Activated CD8-positive, alpha-beta T cell treated with anti-CD3 and anti-CD28 coated beads for 36 hours (primary cell): ENCODE results near the gene OSBPL10. TPM values are rescaled to one million over a fixed set of nuclear protein-coding genes. Genes with fewer than 3 reads are reported as not detected.

ENCODE experiments used
- ATAC-seq: fragments of 200-7000 bp; cut with Tn5 transposase; one replicate; pipeline ENCODE4 v1.10.0; 2021; ENCODE audit warnings: mild to moderate bottlenecking, moderate library complexity
- CTCF ChIA-PET: fragments of 350-600 bp; sonication (Branson Sonifier 250); formaldehyde crosslinking; loops from one replicate; lab custom pipeline; 2021; ENCODE audit warnings: antibody characterized with exemption; lab: Charles Lee
- POLR2A ChIA-PET: fragments of 350-600 bp; sonication (Branson Sonifier 250); formaldehyde crosslinking; loops from one replicate; lab custom pipeline; 2021; ENCODE audit warnings: antibody characterized with exemption; lab: Charles Lee
- DNase-seq: peaks from one replicate; pipeline ENCODE4 v3.0.0-alpha.2; 2020
- H3K27ac Mint-ChIP-seq: one replicate; pipeline ENCODE4 v1.8.0; 2021; ENCODE audit warnings: mild to moderate bottlenecking, mixed read lengths
- H3K27me3 Mint-ChIP-seq: one replicate; pipeline ENCODE4 v1.8.0; 2021; ENCODE audit warnings: mixed read lengths
- H3K36me3 Mint-ChIP-seq: one replicate; pipeline ENCODE4 v1.8.0; 2021; ENCODE audit warnings: low read depth, mixed read lengths
- H3K4me1 Mint-ChIP-seq: one replicate; pipeline ENCODE4 v1.8.0; 2021; ENCODE audit warnings: low read depth, mixed read lengths
- H3K4me3 Mint-ChIP-seq: one replicate; pipeline ENCODE4 v1.8.0; 2021; ENCODE audit warnings: mild to moderate bottlenecking, moderate library complexity, mixed read lengths
- H3K9me3 Mint-ChIP-seq: one replicate; pipeline ENCODE4 v1.8.0; 2021; ENCODE audit warnings: mixed read lengths
- CTCF ChIP-seq: fragments of 200-600 bp; IDR thresholded peaks from one replicate; pipeline ENCODE4 v1.8.0; 2022; ENCODE audit warnings: antibody characterized with exemption, mild to moderate bottlenecking
- intact Hi-C: fragments of 100-400 bp; cut with micrococcal nuclease; formaldehyde crosslinking; loops from one replicate; pipeline ENCODE4 v1.10.0; 2022
- total RNA-seq, 2 experiments: library from RNA; stranded (reverse); gene quantifications; one replicate each; pipeline ENCODE4 v1.2.3, GENCODE V29; 2021

Gene OSBPL10
- total RNA-seq, 2 experiments from 2014 or later = 1.9 to 2.1 TPM

- no peak overlapping the region for H3K4me3 Mint-ChIP-seq
- intact Hi-C loops = no loop called here
- ChIA-PET POLR2A (interaction anchor here (0.7 kb wide), 1 partner anchor 301 kb away, joined by 3 read pairs; no protein-coding TSS in a partner anchor), CTCF (no interaction called here)
- no peak overlapping the region for H3K27ac Mint-ChIP-seq
- TF ChIP-seq CTCF = no peak
- H3K4me1 Mint-ChIP-seq = peaks cover 8% of the 10 kb centered on the region
- ATAC-seq = no peak
- H3K9me3 Mint-ChIP-seq = no peaks in the 10 kb centered on the region
- H3K27me3 Mint-ChIP-seq = no peaks in the 10 kb centered on the region
- H3K36me3 Mint-ChIP-seq = no peaks in the 10 kb centered on the region
- no peak for DNase-seq
These were observed 153.1 kb downstream of the OSBPL10 start for GRCh38 chr3:31828007-31828406.

DNA sequence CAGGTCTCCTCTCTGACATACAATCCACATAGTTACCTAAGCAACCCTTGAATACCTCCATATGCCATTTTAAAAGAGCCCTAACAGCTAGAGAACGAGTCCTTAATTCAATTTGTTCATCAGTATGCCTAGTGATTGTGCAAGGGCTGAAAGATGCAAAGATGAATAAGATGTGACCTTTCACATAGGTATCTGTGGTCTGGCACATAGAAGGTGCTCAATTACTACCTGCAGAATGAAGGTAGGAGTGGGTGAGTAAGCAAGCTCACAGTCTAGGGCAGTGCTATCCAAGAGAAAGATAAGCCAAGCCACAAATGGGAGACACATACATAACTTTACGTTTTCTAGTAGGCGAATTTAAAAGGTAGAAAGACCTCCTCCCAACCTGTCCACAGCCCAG is 157.9 kb downstream of the OSBPL10 start:
- Mint-ChIP-seq H3K9me3 (no peaks in the 10 kb centered on the region), H3K4me3 (no peak overlapping the region), H3K36me3 (no peaks in the 10 kb centered on the region), H3K4me1 (no peaks in the 10 kb centered on the region), H3K27me3 (no peaks in the 10 kb centered on the region), H3K27ac (no peak overlapping the region)
- CTCF ChIA-PET = no interaction called here
- POLR2A ChIA-PET = no interaction called here
- DNase-seq = no peak
- intact Hi-C loops = no loop called here
- no peak for ATAC-seq
- no peak for TF ChIP-seq CTCF

DNA sequence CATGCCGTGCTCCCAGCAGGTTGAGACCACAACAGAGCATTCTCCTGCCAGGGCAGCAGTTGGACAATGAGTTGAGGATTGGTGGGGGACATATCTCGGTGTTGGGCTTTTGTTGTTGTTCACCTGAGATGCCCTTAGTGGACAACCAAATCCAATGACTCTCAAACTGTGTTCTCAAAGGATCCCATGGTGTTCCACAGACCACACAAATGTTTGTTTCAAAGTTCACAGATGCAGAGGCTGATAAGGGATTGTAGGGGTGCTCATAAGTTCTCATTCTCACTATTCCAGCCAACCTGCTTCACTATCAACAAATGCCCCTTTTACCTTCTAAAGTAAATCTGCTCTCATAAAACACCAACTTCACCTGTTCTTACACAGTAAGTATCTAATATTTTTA is 159.9 kb downstream of the OSBPL10 start:
- H3K27me3 Mint-ChIP-seq = no peaks in the 10 kb centered on the region
- H3K27ac Mint-ChIP-seq = no peak overlapping the region
- intact Hi-C loops = no loop called here
- ATAC-seq (no peak), DNase-seq (no peak)
- H3K4me1 Mint-ChIP-seq = peaks cover 2% of the 10 kb centered on the region
- CTCF ChIA-PET = no interaction called here
- POLR2A ChIA-PET = no interaction called here
- no peak for TF ChIP-seq CTCF
- H3K36me3 Mint-ChIP-seq = no peaks in the 10 kb centered on the region
- H3K4me3 Mint-ChIP-seq = no peak overlapping the region
- no peaks in the 10 kb centered on the region for H3K9me3 Mint-ChIP-seq

DNA sequence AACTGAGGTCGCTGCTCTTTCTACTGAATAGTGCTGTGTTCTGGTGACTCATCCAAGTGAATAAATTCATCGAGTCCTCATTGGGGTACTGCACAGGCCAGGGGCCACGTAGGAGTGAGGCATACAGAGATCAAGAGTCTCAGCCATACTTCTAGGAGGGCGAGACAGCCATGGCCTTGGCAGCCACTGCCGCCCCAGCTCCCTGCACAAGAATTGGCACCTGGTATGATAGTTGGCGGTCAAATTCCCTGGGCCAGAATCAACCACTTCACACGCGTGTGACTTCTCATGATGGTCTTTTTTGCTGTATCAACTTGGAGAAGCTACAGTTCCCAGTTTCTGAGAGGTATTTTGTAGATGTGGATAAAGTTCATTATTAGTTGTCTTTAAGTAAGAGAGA is 161.6 kb downstream of the OSBPL10 start:
- H3K27ac Mint-ChIP-seq = no peak overlapping the region
- no peak overlapping the region for H3K4me3 Mint-ChIP-seq
- no peaks in the 10 kb centered on the region for H3K9me3 Mint-ChIP-seq
- peaks cover 16% of the 10 kb centered on the region for H3K4me1 Mint-ChIP-seq
- ATAC-seq (no peak), DNase-seq (no peak)
- no peak for TF ChIP-seq CTCF
- CTCF ChIA-PET = no interaction called here
- POLR2A ChIA-PET = no interaction called here
- H3K27me3 Mint-ChIP-seq = no peaks in the 10 kb centered on the region
- intact Hi-C loops = no loop called here
- H3K36me3 Mint-ChIP-seq = no peaks in the 10 kb centered on the region

- Mint-ChIP-seq H3K4me3 (no peak overlapping the region), H3K9me3 (no peaks in the 10 kb centered on the region), H3K27ac (no peak overlapping the region), H3K4me1 (peaks cover 16% of the 10 kb centered on the region), H3K36me3 (no peaks in the 10 kb centered on the region), H3K27me3 (no peaks in the 10 kb centered on the region)
- intact Hi-C loops = no loop called here
- TF ChIP-seq CTCF = no peak
- ChIA-PET CTCF (no interaction called here), POLR2A (no interaction called here)
- no peak for DNase-seq
- no peak for ATAC-seq
These were observed 163.6 kb downstream of the OSBPL10 start for GRCh38 chr3:31817411-31817966.
